ENCODE results near the gene DNAJC25. TPM values are rescaled to one million over a fixed set of nuclear protein-coding genes. Genes with fewer than 3 reads are reported as not detected.
"Not testable (repeated sequence)": the region's sequence is repeated elsewhere in the genome, so short reads cannot be mapped to it uniquely, and the experiment has no call there.

Gene DNAJC25
- polyA plus RNA-seq, 3 donors, result 1.1 to 6.0 (median 1.6) TPM

- TF ChIP-seq, protein P1, sequence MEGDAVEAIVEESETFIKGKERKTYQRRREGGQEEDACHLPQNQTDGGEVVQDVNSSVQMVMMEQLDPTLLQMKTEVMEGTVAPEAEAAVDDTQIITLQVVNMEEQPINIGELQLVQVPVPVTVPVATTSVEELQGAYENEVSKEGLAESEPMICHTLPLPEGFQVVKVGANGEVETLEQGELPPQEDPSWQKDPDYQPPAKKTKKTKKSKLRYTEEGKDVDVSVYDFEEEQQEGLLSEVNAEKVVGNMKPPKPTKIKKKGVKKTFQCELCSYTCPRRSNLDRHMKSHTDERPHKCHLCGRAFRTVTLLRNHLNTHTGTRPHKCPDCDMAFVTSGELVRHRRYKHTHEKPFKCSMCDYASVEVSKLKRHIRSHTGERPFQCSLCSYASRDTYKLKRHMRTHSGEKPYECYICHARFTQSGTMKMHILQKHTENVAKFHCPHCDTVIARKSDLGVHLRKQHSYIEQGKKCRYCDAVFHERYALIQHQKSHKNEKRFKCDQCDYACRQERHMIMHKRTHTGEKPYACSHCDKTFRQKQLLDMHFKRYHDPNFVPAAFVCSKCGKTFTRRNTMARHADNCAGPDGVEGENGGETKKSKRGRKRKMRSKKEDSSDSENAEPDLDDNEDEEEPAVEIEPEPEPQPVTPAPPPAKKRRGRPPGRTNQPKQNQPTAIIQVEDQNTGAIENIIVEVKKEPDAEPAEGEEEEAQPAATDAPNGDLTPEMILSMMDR (IDR thresholded peaks at IDR 0.05), result no peak
- Mint-ChIP-seq H3K27me3 (ENCODE audit: low read depth in 3 of 3) (peaks cover 3 to 38% (median 9%) of the 10 kb centered on the region in 3 donors), H3K27ac (peak overlapping the region in 1 of 7 donors; percentile 31), H3K4me1 (no peaks in the 10 kb centered on the region), H3K9me3 (peaks cover 0 to 3% (median 2%) of the 10 kb centered on the region in 7 donors), H3K36me3 (no peaks in the 10 kb centered on the region), H3K4me3 (peak overlapping the region in 1 of 2 donors; percentile 28)
- DNase-seq, result no peak
- no peak overlapping the region for H2AFZ ChIP-seq (ENCODE audit: insufficient read depth, low read depth, low read length, poor library complexity, severe bottlenecking)
- WGBS (ENCODE audit: insufficient coverage), result 76% methylated on average over 2 of the region's 4 CpGs
- H3K9ac ChIP-seq (ENCODE audit: insufficient read depth, low read length, poor library complexity, severe bottlenecking), result no peak overlapping the region
- H3K9me3 ChIP-seq (replicated peaks in 1 of 2; ENCODE audit: control insufficient read depth in 1 of 2, insufficient read depth in 1 of 2, low read length in 2 of 2), result no peaks in the 10 kb centered on the region
- H3K27me3 ChIP-seq (ENCODE audit: control insufficient read depth in 2 of 2, insufficient read depth in 2 of 2, low read length in 2 of 2), result no peaks in the 10 kb centered on the region
- H3K36me3 ChIP-seq (replicated peaks in 1 of 2; ENCODE audit: control insufficient read depth in 1 of 2, insufficient read depth in 2 of 2, low read length in 2 of 2), result no peaks in the 10 kb centered on the region
- no peak overlapping the region for H3K4me3 ChIP-seq (replicated peaks in 1 of 3; ENCODE audit: low read depth in 2 of 3, low read length in 3 of 3)
- no peak overlapping the region for H3K27ac ChIP-seq (ENCODE audit: low read depth in 1 of 2, low read length in 2 of 2)
- H3K79me2 ChIP-seq (ENCODE audit: insufficient read depth, low read length), result no peaks in the 10 kb centered on the region
- intact Hi-C loops (cut with micrococcal nuclease), result no loop called here
- H4K20me1 ChIP-seq (ENCODE audit: insufficient read depth, low read length), result no peaks in the 10 kb centered on the region
- no peaks in the 10 kb centered on the region for H3K4me1 ChIP-seq (ENCODE audit: control insufficient read depth in 1 of 2, insufficient read depth in 2 of 2, low read length in 2 of 2)
- H3K4me2 ChIP-seq (replicated peaks; ENCODE audit: extremely low read depth, low read length, poor library complexity, severe bottlenecking), result no peak overlapping the region
These were observed 17.6 kb upstream of the DNAJC25 start for GRCh38 chr9:111613436-111614040.

GRCh38 chr9:111615928-111616327 is 15.2 kb upstream of the DNAJC25 start:
- Mint-ChIP-seq H3K4me1 (no peaks in the 10 kb centered on the region), H3K4me3 (no peak overlapping the region), H3K27ac (no peak overlapping the region), H3K27me3 (ENCODE audit: low read depth in 3 of 3) (peaks cover 3 to 39% (median 5%) of the 10 kb centered on the region in 3 donors), H3K9me3 (peaks cover 0 to 3% (median 2%) of the 10 kb centered on the region in 7 donors), H3K36me3 (no peaks in the 10 kb centered on the region)
- Histone ChIP-seq H3K4me2 (replicated peaks; ENCODE audit: extremely low read depth, low read length, poor library complexity, severe bottlenecking) (no peak overlapping the region), H4K20me1 (ENCODE audit: insufficient read depth, low read length) (no peaks in the 10 kb centered on the region), H2AFZ (ENCODE audit: insufficient read depth, low read depth, low read length, poor library complexity, severe bottlenecking) (no peak overlapping the region), H3K79me2 (ENCODE audit: insufficient read depth, low read length) (no peaks in the 10 kb centered on the region), H3K4me1 (ENCODE audit: control insufficient read depth in 1 of 2, insufficient read depth in 2 of 2, low read length in 2 of 2) (no peaks in the 10 kb centered on the region), H3K36me3 (replicated peaks in 1 of 2; ENCODE audit: control insufficient read depth in 1 of 2, insufficient read depth in 2 of 2, low read length in 2 of 2) (no peaks in the 10 kb centered on the region), H3K27me3 (ENCODE audit: control insufficient read depth in 2 of 2, insufficient read depth in 2 of 2, low read length in 2 of 2) (no peaks in the 10 kb centered on the region), H3K9ac (ENCODE audit: insufficient read depth, low read length, poor library complexity, severe bottlenecking) (no peak overlapping the region), H3K9me3 (replicated peaks in 1 of 2; ENCODE audit: control insufficient read depth in 1 of 2, insufficient read depth in 1 of 2, low read length in 2 of 2) (no peaks in the 10 kb centered on the region), H3K4me3 (replicated peaks in 1 of 3; ENCODE audit: low read depth in 2 of 3, low read length in 3 of 3) (no peak overlapping the region), H3K27ac (ENCODE audit: low read depth in 1 of 2, low read length in 2 of 2) (no peak overlapping the region)
- DNase-seq, result no peak
- TF ChIP-seq, protein P1 (IDR thresholded peaks at IDR 0.05), result no peak
- no CpG with 5 or more reads among the region's 3 CpGs for WGBS (ENCODE audit: insufficient coverage)
- intact Hi-C loops (cut with micrococcal nuclease), result no loop called here

DNA sequence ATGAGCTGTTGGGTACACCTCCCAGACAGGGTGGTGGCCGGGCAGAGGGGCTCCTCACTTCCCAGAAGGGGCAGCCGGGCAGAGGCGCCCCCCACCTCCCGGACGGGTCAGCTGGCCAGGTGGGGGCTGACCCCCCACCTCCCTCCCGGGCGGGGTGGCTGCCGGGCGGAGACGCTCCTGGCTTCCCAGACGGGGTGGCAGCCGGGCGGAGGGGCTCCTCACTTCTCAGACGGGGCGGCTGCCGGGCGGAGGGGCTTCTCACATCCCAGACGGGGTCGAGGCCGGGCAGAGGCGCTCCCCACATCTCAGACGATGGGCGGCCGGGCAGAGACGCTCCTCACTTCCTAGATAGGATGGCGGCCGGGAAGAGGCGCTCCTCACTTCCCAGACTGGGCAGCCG is 13.8 kb upstream of the DNAJC25 start:
- not testable (repeated sequence) for H3K36me3 Mint-ChIP-seq, H3K4me3 Mint-ChIP-seq

More for the DNA sequence above, 13.8 kb upstream of the DNAJC25 start:
- intact Hi-C loops (cut with micrococcal nuclease); H4K20me1 ChIP-seq (ENCODE audit: insufficient read depth, low read length); H3K4me2 ChIP-seq (replicated peaks; ENCODE audit: extremely low read depth, low read length, poor library complexity, severe bottlenecking); H3K4me1 ChIP-seq (ENCODE audit: control insufficient read depth in 1 of 2, insufficient read depth in 2 of 2, low read length in 2 of 2); DNase-seq; H3K27me3 ChIP-seq (ENCODE audit: control insufficient read depth in 2 of 2, insufficient read depth in 2 of 2, low read length in 2 of 2); H3K4me1 Mint-ChIP-seq; H3K9ac ChIP-seq (ENCODE audit: insufficient read depth, low read length, poor library complexity, severe bottlenecking); H3K4me3 ChIP-seq (replicated peaks in 1 of 3; ENCODE audit: low read depth in 2 of 3, low read length in 3 of 3); H3K27ac ChIP-seq (ENCODE audit: low read depth in 1 of 2, low read length in 2 of 2); H3K36me3 ChIP-seq (replicated peaks in 1 of 2; ENCODE audit: control insufficient read depth in 1 of 2, insufficient read depth in 2 of 2, low read length in 2 of 2); H3K27ac Mint-ChIP-seq; H3K9me3 Mint-ChIP-seq; H3K9me3 ChIP-seq (replicated peaks in 1 of 2; ENCODE audit: control insufficient read depth in 1 of 2, insufficient read depth in 1 of 2, low read length in 2 of 2); H3K79me2 ChIP-seq (ENCODE audit: insufficient read depth, low read length); H2AFZ ChIP-seq (ENCODE audit: insufficient read depth, low read depth, low read length, poor library complexity, severe bottlenecking): not testable (repeated sequence)
- WGBS (ENCODE audit: insufficient coverage), result 96% methylated on average over 9 of the region's 29 CpGs
- H3K27me3 Mint-ChIP-seq (ENCODE audit: low read depth in 3 of 3), result peaks cover 3 to 32% (median 6%) of the 10 kb centered on the region in 3 donors

All from CD14-positive monocyte (primary cell).